Osteoblast (primary cell): Measurements from ENCODE around the gene SLIT3. TPM values are rescaled to one million over a fixed set of nuclear protein-coding genes. Genes with fewer than 3 reads are reported as not detected.

Source experiments
- DNase-seq: peaks from one replicate; pipeline ENCODE4 v3.0.0; 2011; ENCODE audit warnings: low spot score, mixed read lengths; ENCODE audit not compliant: insufficient read length; ENCODE audit errors: missing footprints
- H2AFZ ChIP-seq: 2 replicates; pipeline ENCODE4 v1.6.0; 2011; ENCODE audit warnings: mild to moderate bottlenecking, low read length
- H3K27ac ChIP-seq: 2 replicates; pipeline ENCODE4 v1.5.1; 2011; ENCODE audit warnings: mild to moderate bottlenecking, low read depth, low read length, moderate library complexity
- H3K27me3 ChIP-seq: 2 replicates; pipeline ENCODE4 v1.6.0; 2012; ENCODE audit warnings: mild to moderate bottlenecking, control low read depth, inconsistent platforms, low read length, moderate library complexity; ENCODE audit not compliant: insufficient read depth
- H3K36me3 ChIP-seq: 2 replicates; pipeline ENCODE4 v1.5.1; 2011; ENCODE audit warnings: mild to moderate bottlenecking, low read length, control low read depth, moderate library complexity; ENCODE audit not compliant: insufficient read depth
- H3K4me1 ChIP-seq: 2 replicates; pipeline ENCODE4 v1.5.1; 2011; ENCODE audit warnings: mild to moderate bottlenecking, low read length, control low read depth, moderate library complexity; ENCODE audit not compliant: insufficient read depth
- H3K4me2 ChIP-seq: 2 replicates; pipeline ENCODE4 v1.6.0; 2011; ENCODE audit warnings: mild to moderate bottlenecking, low read length; ENCODE audit not compliant: insufficient read depth
- H3K4me3 ChIP-seq: fragments of 200-600 bp; sonication (generic); 3 replicates; pipeline ENCODE4 v1.5.1; 2012; ENCODE audit warnings: mild to moderate bottlenecking, low read length, inconsistent platforms; ENCODE audit not compliant: insufficient read depth
- H3K79me2 ChIP-seq: 2 replicates; pipeline ENCODE4 v1.6.0; 2012; ENCODE audit warnings: mild to moderate bottlenecking, low read length, control low read depth, inconsistent platforms; ENCODE audit not compliant: insufficient read depth
- H3K9me3 ChIP-seq: 2 replicates; pipeline ENCODE4 v1.5.1; 2011; ENCODE audit warnings: low read depth, low read length, control low read depth
- H4K20me1 ChIP-seq: 2 replicates; pipeline ENCODE4 v1.6.0; 2012; ENCODE audit warnings: mild to moderate bottlenecking, low read length, control low read depth; ENCODE audit not compliant: insufficient read depth
- total RNA-seq: library from RNA; depleted of rRNA; stranded (reverse); fragments of >200 nt; gene quantifications from 2 replicates; pipeline ENCODE4 v1.2.3, GENCODE V29; 2012
- TF ChIP-seq, protein P1 (sequence below): IDR thresholded peaks from 2 replicates; pipeline ENCODE4 v1.5.1; 2011; ENCODE audit warnings: mild to moderate bottlenecking, low read depth, low read length, moderate library complexity; ENCODE audit errors: extremely low read depth

Gene SLIT3
- total RNA-seq, 1 donor = 37.6 TPM

DNA sequence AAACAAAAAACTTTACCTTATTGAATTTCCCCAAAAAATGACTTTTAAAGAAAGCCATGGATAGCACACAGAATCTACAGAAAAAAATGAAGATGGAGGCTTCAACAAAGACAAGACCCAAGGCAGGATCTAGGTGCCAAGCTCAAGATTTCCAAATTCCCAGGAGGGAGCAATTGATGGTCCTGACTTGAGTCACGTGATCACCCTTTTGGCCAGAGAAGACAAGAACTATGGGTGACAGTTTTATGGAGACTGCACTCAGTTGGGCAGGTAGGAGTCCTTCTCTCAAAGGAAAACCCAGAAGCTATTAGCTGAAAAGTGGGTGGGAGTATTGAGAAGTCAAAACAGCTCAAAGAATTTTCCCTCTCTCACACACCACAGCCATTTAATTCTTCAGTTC, 3.2 kb upstream of the SLIT3 start:
- Histone ChIP-seq H2AFZ (no peak overlapping the region), H3K9me3 (no peaks in the 10 kb centered on the region), H4K20me1 (no peaks in the 10 kb centered on the region), H3K36me3 (no peaks in the 10 kb centered on the region), H3K27ac (no peak overlapping the region), H3K4me2 (no peak overlapping the region), H3K79me2 (no peaks in the 10 kb centered on the region), H3K4me3 (no peak overlapping the region), H3K4me1 (peaks cover 38% of the 10 kb centered on the region), H3K27me3 (peaks cover 13% of the 10 kb centered on the region)
- no peak for DNase-seq
- TF ChIP-seq, protein P1, sequence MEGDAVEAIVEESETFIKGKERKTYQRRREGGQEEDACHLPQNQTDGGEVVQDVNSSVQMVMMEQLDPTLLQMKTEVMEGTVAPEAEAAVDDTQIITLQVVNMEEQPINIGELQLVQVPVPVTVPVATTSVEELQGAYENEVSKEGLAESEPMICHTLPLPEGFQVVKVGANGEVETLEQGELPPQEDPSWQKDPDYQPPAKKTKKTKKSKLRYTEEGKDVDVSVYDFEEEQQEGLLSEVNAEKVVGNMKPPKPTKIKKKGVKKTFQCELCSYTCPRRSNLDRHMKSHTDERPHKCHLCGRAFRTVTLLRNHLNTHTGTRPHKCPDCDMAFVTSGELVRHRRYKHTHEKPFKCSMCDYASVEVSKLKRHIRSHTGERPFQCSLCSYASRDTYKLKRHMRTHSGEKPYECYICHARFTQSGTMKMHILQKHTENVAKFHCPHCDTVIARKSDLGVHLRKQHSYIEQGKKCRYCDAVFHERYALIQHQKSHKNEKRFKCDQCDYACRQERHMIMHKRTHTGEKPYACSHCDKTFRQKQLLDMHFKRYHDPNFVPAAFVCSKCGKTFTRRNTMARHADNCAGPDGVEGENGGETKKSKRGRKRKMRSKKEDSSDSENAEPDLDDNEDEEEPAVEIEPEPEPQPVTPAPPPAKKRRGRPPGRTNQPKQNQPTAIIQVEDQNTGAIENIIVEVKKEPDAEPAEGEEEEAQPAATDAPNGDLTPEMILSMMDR = no peak

DNA sequence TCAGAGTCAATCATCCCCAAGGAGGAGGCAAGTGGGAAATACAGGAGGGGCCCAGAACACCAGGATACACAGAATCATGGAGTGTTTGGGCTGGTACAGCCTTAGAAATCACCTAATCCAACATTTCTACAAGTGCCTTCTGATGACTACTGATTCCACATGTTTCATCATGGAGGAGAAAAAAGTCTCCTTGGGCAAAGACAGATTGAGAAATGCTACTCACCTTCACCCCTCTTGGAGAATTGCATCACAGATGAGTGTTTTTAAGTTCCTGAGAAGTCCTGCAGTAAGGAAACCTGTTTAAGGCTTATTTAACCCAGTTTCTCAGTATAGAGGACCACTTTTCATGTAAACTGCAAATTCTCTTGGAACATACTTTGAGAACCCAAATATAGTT, 2.2 kb upstream of the SLIT3 start:
- TF ChIP-seq, protein P1 = no peak
- no peak overlapping the region for H2AFZ ChIP-seq
- H3K27ac ChIP-seq = no peak overlapping the region
- H3K36me3 ChIP-seq = no peaks in the 10 kb centered on the region
- H3K9me3 ChIP-seq = no peaks in the 10 kb centered on the region
- H3K27me3 ChIP-seq = peaks cover 13% of the 10 kb centered on the region
- H3K79me2 ChIP-seq = no peaks in the 10 kb centered on the region
- H3K4me3 ChIP-seq = no peak overlapping the region
- DNase-seq = no peak
- H3K4me1 ChIP-seq = peaks cover 48% of the 10 kb centered on the region
- no peaks in the 10 kb centered on the region for H4K20me1 ChIP-seq
- H3K4me2 ChIP-seq = no peak overlapping the region

DNA sequence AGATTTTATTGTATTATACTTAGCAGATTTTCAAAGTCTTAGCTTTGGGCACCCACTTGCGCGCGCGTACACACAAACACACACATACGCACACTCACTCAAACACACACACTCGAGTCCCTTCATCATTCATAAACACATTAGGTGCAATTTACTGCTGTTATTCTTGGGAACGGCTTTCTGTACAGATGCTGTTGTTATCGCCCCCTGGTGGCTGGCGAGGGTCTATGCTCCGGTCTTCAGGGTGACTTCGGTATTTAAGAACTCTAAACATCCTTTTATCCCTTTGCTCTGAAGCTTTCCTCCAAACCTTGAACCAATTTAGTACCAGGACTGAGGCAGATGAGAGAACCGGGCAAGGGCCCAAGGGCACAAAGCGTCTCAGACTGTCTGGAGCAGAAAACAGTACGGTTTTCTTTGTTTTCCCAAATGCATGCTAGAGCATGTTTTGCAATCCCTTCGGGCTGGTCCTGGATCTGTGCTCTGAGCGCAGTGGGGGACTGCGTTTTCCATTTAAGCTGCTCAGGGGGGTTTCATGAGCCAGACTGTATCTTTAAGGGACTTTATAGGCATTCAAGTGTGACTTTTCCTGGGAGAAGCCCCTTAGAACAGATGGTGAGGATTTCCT, 1.7 kb upstream of the SLIT3 start:
- DNase-seq = peak; percentile 89
- Histone ChIP-seq H3K27ac (no peak overlapping the region), H2AFZ (no peak overlapping the region), H3K4me2 (peak overlapping the region; percentile 85), H3K4me1 (peaks cover 46% of the 10 kb centered on the region), H3K79me2 (no peaks in the 10 kb centered on the region), H3K4me3 (peak overlapping the region; percentile 24), H3K27me3 (peaks cover 13% of the 10 kb centered on the region), H3K9me3 (no peaks in the 10 kb centered on the region), H3K36me3 (no peaks in the 10 kb centered on the region), H4K20me1 (no peaks in the 10 kb centered on the region)
- TF ChIP-seq, protein P1 = peak; percentile 99

DNA sequence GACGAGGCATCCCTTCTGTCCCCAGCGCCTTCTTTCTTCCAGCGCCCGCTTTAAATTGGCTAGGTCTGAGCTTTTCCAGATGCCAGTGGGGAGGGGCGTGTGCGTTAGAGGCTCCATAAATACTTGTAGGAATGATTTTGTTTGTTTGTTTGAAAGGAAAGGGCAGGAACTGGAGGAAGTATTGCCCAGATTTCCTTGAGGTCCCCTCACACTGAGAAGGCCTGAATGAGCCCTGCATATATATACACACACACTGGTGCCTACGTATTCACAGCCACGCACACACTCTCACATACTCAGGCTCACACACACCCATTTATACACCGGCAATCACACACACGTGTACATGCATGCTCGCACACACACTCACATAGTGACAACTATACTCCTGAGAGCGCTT, 1.0 kb upstream of the SLIT3 start:
- TF ChIP-seq, protein P1 = no peak
- H2AFZ ChIP-seq = no peak overlapping the region
- H3K27ac ChIP-seq = no peak overlapping the region

More for the DNA sequence above, 1.0 kb upstream of the SLIT3 start:
- Histone ChIP-seq H3K36me3 (no peaks in the 10 kb centered on the region), H3K27me3 (peaks cover 13% of the 10 kb centered on the region), H3K4me1 (peaks cover 44% of the 10 kb centered on the region), H3K9me3 (no peaks in the 10 kb centered on the region), H3K4me3 (no peak overlapping the region), H4K20me1 (peaks cover 3% of the 10 kb centered on the region), H3K79me2 (no peaks in the 10 kb centered on the region), H3K4me2 (peak overlapping the region; percentile 85)
- no peak for DNase-seq
